GM19238 (cell line): ENCODE data around the gene TBC1D16.

Experiments used
- DNase-seq: peaks from one replicate; pipeline ENCODE4 v3.0.0; 2011; ENCODE audit warnings: low spot score; ENCODE audit not compliant: insufficient read length

The TBC1D16 gene

DNA sequence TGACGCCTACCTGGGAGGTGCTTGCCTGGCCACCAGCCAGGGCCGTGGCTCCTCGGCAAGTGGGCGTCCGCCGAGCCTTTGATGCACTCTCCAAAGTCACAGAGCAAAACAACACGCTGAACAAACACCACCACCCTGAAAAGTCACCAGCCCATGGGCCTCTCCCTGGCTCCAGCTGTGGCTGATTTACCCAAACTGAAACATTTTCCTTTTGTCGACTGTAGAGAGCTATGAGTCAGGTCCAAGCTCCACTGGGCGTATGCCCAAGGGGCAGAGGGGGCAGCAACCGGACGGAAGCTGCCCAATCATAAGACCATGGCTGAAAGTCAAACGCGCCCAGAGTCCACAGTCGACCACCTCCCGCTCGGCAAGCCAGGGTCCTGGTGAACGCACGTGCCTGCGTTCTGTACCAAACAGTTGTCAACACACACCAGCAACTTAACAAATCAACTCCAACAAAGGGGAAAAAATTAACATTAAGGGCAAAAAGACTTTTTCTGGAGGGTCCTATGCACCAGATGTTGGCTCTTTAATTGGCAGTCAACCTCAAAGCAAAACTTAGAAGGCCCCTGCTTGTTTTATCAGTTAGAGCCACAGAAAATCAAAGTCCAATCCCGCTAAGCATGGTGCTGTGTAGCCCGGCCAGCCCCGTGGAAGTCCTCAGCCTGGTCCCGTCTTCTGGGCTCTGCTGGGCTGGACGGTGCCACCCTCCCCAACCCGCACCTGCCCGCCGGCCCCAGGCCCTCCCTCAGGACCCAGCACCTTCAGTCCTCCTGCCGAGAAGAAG is 47.3 kb downstream of the TBC1D16 start:
- DNase-seq, result no peak

DNA sequence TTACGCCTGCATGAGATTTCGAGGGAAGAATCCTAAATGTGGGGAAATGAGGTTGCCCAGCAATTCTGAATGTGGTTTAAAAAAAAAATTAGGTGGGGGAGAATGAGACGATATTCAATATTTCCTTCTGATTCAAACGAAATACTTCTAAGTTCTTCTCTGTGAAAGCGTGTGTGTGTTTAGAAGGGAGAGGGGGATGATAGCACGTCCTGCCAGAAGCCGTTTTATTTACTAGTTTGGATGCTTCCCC is 47.8 kb downstream of the TBC1D16 start:
- no peak for DNase-seq

DNA sequence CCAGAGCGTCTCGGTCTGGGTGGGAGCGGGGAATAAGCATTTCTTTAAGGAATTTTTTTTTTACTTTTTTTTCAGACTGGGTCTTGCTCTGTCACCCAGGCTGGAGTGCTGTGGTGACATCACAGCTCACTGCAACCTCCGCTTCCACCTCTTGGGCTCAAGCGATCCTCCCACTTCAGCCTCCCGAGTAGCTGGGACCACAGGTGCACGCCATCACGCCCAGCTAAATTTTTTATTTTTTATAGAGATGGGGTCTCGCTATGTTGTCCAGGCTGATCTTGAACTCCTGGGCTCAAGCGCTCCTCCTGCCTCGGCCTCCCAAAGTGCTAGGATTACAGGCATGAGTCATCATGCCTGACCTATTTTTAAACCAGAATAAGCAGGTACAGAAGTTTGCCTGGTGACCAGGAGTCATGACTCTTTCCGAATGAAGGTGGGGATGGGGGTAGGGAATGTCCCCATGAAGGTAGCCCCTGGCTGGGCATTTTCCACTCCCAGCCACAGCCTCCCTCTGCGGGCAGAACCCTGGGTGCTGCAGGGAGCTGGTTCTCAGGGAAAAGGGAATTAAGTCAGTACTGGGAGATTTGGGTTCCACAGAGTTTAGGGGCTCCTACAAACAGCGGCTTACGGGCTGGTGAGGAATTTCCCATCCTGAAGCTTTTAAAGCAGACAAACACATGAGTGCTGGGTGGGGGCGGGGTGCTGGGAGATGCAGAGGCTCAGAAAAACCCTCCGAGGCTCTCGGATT is 48.3 kb downstream of the TBC1D16 start:
- DNase-seq, result no peak

DNA sequence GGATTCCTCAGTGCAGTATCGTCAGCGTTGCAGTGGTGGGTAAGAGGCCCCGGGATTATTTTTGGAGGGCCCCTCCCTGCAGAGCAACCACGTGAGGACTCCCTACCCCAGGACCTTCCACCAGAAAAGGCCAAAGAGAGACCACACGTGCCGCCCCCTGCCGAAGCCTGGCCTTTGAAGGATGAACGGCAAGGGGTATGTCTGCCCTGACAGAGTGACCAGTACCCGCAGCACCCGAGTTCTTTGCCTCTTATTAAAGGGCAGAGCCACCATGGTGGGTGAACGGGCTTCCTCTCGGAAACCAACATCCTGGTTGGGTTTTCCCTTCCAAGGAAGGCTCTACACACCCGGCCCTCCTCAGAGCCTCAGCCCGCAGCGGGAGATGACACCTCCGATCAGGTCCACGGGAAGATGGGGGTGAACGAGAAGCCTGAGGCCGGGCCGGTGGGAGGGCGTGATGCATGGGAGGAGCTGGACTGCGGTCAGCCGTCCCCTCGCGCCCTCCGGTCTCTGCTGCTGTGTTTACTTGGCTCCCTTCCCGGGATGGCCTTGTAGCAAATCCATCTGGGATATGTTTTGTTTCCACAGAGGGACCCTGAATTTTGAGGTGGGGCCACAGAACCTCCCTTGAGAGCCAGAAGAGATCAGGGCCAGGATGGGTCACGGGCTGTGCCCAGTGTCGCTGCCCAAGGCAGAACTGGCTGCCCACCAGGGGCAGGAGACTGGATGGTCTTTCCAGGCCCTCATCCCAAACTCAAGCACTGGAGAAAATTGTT is 49.1 kb downstream of the TBC1D16 start:
- no peak for DNase-seq

DNA sequence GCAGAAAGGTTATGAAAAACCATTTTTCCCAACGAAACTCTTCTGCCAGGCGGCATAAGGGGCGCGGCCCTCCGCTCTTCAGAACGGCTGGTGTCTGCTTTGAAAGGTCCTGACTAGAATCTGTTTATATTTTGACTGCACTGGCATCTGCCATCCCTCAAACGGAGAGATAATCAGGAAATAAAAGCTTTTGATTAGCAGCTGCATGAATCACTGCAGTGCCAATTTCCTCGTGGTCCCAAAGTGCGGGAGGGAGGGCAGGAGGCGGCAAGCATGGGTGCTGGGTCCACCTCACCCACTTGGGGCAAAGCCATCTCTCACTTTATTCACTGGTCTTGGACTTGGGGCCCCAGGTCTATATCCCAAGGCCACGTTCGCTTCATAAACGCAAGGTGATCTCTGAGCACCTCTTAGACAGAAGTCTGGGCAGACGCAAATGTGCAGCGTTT is 49.7 kb downstream of the TBC1D16 start:
- no peak for DNase-seq

DNA sequence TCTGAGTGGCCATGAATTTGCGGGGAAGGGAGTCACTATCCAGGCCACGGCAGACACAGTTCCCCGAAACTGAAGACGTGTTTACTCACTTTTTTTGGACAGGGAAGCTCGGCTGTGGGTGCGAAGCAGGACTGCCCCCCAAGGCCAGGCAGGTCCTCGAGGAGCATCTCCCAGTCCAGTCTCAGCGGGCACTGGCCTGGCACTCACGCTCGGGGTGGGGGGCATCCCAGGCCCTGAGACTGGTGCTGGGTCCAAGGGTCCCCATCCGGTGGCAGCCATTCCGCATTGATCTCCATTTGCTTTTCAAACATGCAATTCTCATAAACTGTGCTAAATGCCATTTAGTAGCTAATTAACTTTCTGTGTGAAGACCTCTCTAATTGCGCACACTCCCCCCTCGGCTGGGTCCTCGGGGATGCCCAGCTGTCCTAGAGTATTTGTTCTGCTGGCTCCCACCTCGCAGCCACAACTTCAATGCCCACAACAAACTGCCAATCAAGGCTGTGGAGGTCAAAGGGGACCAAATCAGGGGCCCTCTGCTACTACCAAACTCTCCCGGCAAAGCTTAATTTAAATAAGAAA is 50.2 kb downstream of the TBC1D16 start:
- DNase-seq, result no peak

DNA sequence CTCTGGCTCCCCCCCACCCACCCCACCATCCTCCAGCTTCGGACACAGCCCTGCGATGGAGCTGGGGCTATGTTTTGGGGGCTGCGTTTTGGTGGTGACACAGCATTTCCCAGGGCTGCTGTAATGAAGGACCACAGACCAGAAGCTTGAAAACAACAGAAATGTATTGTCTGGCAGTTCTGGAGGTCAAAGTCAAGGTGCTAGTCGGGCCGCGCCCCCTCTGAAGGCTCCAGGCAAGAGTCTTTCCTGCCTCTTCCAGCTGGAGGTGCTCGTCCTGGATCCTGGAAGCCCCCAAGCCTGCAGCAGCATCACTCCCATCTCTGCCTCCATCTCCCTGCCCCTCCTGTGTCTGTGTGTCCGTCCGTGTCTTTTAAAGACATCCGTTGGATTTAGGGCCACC is 50.8 kb downstream of the TBC1D16 start:
- no peak for DNase-seq

DNA sequence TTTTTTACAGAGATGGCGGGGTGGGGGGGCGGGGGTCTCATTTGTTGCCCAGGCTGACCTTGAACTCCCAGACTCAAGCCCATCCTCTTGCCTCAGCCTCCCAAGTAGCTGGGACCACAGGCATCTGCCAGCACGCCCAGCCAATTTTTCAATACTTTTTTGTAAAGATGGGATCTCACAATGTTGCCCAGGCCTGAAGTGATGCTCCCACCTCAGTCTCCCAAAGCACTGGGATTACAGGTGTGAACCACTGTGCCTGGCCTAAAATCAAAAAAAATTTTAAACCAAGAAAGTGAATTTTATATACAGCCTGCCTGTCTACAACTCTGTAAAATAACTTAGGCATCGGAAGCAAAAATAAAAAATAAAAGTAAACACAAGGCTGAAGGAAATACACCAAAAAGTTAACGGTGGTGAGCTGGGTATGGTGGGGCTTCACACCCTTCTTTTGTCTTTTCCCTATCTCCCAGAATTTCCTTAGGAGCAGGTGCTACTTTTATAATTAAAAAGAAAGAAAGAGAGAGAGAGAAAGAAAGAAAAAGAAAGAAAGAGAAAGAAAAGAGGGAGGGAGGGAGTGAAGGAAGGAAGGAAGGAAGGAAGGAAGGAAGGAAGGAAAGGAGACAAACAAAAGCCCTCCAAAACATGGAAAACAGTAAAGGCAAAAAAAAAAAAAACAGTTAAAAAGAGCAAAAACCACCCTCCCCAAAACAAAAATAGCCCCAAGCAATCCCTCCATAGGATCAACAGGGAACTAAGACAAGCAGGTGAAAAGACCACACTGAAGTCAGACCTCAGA is 51.4 kb downstream of the TBC1D16 start:
- DNase-seq, result no peak

DNA sequence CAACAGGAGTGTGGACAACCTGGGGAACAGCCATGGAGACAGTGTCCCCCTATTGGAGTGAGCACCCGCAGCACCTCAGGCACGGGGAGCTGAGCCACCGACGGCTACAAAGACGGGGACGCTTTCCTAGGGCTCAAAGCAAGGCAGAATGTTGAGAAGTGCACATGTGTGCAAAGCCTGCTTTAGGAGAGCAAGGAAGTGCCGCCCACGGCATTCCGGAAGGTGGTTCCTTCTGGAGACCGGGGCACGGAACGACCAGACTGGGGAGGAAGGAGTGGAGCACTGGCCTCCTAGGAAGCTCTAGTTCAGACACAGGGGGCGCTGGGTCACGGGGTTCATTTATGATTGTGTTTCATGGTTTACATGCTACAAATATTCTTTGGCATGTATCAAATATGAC is 52.2 kb downstream of the TBC1D16 start:
- DNase-seq, result no peak

DNA sequence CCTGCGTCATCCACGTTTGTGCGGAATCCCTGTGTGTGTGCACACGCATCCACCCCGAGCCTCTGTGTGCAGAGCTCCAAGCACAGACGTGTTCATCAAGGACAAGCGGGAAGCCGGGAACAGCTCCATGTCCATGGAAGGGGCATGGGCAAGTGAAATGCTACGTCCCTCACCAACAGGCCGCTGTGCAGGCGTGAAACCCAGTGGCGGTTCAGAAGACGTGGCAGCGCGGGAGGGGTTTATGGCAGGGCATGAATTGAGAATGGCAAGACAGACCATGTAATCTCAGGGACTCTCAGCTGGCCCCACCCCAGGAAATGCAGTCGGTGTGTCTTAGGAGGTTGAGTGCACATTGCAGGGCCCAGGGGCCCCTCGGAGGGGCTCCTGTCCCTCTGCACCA is 52.7 kb downstream of the TBC1D16 start:
- no peak for DNase-seq

DNA sequence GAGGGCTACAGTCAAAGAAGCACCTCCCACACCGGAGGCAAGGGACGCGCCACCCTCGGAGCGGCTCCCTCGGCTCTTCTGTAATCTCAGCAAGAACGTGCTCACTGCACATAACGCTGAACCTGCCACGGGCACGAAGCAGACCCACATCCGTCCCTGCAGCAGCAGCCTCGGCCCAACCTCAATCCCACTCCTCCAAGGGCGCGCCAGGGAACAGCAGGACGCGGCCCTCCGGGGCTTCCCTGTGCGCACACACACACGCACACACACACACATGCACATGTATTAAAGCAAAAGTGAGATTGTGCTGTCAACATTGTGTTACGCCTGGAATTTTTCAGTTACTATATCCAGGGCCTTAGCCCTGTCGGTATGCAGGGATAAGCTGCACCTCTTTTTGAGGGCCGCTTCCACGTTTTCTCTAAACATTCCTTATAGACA is 54.0 kb downstream of the TBC1D16 start:
- no peak for DNase-seq

DNA sequence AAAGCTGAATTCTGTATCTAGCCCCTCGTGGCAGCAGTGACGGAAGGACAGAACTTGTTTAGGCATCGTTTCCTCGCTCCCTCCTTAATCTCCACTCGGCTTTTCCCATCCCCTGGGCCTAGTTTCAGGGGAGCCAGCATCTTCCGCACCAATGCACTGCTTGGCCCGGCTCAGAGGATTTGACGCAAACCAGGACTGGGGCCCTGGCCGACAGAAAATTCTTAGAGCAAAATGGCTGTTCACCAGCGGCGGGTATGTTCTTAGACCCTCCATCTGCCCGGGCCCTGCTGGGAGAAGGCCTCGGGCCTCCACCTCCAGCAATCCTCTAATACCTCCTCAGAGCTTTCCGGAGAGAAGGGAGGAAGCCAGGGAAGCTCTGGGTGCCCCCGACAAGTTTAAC is 54.6 kb downstream of the TBC1D16 start:
- DNase-seq, result no peak

DNA sequence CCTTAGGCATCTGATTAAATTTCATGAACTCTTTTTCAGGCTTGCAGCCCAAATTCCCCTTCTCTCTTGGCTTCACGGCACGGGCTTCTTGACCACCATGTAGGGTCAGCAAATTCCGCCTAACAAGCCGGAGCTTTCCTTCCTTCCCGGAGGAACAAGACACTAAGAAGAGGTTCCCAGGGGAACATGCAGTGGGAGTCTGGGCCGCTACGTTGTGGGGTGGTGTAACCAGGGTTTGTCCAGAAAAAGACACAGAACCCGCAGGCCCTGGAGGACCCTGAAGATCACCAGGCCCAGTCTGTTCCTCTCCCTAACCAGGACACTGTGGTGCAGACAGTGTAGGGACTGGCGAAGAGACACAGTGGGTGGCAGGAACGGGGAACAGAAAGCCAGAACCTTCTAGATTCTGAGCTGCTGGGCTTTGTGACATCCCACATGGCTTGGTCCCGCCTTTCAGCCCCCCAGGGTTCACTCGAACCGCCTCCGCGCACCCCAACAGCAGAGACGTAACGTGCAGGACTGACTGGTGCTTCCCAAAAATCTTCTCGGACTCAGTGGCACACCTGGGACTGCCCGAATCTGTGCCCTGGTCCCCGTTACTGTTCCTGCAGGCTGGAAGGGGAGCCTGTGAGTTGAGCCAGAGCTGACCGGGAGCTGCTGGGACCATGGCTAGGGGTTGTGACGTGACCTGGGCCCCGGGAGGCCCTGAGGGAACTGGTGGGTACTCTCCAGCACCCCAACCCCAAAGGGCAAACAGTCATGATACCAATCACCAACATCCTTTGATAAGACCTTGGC is 55.2 kb downstream of the TBC1D16 start:
- DNase-seq, result no peak

DNA sequence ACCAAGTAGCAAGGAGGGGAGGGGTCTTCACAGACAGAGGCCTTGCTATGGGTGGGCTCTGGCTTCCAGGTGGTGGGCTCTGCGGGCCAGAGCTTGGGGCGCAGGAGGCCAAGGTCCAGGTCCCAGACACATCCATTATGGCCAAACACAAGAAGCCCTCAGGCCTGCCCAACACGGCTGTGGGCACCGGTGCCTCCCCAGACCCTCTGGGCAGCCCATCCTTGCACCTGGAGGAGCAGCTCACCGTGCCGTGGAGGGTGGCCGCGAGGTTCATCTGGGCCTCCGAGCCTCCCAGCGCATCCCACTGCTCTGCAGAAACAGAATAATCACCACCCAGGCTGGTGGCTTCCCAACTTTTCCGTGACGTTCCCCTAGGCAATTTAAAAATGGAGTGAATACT is 55.9 kb downstream of the TBC1D16 start:
- no peak for DNase-seq

DNA sequence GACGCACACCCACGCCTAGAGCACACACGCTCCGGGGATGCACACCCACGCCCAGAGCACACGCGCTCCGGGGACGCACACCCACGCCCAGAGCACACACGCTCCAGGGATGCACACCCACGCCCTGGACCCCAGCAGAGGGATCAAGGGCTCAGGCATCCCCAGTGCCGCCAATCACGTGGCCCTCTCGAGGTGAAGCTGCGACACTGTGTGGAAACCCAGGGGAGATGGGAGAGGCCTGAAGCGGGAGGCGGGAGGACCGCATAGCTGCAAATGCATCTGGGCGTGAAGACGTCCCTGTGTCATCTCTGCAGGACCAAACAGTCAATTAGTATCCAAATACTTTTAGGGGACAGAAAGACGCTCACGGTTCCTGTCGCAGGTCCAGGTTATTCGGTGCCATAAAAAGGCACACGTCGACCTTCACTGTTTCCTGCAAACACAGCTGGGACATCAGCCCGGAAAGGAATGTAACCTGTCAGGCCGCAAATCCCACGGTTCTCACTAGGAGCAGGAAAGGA is 56.4 kb downstream of the TBC1D16 start:
- DNase-seq, result no peak

DNA sequence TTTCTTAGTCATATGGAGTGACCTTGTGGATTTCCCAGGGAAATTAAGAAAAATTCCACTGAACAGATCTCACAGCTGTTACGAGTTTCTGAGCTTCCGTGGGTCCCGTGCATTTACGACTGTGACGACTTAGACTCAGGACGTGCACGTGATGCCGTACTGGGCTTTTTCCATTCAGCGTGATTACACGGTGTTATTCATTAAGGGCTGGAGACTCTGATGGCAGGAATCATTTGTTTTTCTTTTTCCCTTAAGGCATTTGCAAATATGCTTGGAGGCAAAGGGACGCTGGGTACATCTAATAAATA is 57.2 kb downstream of the TBC1D16 start:
- DNase-seq, result no peak

DNA sequence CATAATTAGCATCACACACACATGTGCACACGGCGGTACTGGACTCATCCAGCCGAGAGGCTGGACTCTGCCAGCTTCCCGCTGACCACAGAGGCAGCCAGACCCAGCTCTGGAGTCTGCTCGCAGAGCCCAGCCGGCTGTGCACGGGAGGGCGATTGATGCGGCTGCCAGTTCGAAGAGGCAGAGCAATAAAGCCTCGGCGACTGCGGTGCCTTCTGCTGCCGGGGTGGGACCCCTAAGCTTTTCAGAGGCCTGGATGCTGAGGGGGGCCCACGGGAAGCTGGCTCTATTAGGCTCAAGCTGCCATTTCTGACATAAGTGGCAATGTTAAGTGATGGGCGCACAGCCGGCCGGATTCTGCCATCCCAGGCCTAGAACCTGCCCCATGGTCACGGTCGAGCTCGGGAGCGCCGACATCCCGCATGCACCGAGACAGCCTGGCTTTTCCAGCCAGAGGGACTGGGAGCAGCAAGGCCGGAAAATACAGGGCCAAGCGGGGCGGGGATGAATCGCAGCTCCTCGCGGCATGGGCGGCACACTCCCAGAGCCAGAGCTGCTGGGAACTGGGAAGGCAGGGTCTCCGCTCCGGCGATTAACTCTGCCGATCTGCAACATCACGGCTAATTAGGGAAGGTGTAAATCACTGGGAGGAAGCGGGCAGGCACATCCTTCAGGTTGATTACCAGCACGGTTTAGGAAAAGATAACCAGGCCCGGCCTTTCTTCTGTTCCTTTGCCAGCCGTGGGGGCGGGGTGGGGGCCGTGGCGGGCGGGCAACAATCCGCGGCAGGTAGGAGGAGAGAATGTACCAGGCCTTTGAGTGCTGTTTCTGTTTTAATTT is 57.7 kb downstream of the TBC1D16 start:
- no peak for DNase-seq

DNA sequence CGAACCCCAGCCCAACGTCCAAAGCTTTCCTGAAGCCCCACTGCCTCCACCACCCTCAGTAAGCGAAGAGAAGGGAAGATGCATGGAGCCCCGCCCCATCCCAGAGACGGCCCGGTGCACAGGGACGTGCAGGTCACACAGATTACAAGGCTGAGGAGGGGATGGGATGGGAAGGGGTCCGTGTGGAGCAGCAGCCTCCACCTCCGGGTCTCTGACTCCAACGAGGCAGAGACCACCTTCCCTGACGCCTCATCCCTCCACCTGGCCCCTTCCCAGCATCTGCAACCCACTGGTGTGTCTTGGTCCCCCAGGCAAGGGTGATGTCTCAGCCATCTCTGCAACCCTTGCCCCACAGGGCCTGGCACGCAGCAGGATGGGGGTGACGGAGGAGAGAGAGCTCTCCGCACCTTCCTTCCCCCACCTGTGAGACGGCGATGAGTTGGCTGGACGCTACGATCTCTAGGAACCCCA is 58.5 kb downstream of the TBC1D16 start:
- no peak for DNase-seq

DNA sequence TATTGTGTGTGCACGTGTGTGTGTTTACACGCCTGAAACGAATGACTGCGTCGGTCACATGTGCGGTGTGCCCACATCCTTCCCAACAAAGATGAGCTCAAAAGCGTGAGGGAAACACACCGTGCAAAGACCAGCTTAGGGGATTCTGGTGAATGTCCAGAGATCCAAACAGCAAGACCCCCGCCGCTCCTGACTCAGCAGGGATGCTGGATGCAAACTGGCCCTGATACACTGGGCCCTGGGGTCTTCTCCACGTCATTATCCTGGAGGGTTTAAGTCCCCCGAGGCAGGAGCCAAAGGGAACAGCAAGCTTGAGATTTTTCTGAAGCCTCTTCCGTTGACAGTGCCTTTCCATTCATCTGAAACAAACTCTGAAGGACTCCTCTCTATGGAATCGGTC is 59.2 kb downstream of the TBC1D16 start:
- no peak for DNase-seq
